Epithelial cell of prostate (primary cell): ENCODE measurements around the gene ZNF620.
"Not testable (repeated sequence)": the region's sequence is repeated elsewhere in the genome, so short reads cannot be mapped to it uniquely, and the experiment has no call there.

Experiments used
- DNase-seq: peaks from one replicate; pipeline ENCODE4 v3.0.0-alpha.2; 2011; ENCODE audit warnings: low read depth, low spot score
- H3K27ac ChIP-seq: fragments of 450-650 bp; 2 replicates; pipeline ENCODE4 v1.5.1; 2017; ENCODE audit warnings: mild to moderate bottlenecking

The ZNF620 gene

GRCh38 chr3:40505599-40506462 is at the start of gene ZNF620:
Gene ZNF620 (plus strand): TSS chr3:40506039. CDS start chr3:40506353, 314 bp downstream.
- DNase-seq: no peak

GRCh38 chr3:40456279-40456939 is 49.4 kb upstream of the ZNF620 start:
- no peak for DNase-seq
- H3K27ac ChIP-seq: peak overlapping the region; percentile 68

More at GRCh38 chr3:40505599-40506462, at the start of gene ZNF620:
- H3K27ac ChIP-seq: peak within 1 kb of the TSS; percentile 56

- H3K27ac ChIP-seq: peak within 1 kb of the TSS; percentile 68
- peak; percentile 90 for DNase-seq
These were observed 48.7 kb upstream of the ZNF620 start, which contains the start of gene RPL14 for GRCh38 chr3:40456940-40457823. Gene RPL14 (plus strand): TSS chr3:40457339. CDS start chr3:40457472, 133 bp downstream.

GRCh38 chr3:40458473-40458872 is 47.4 kb upstream of the ZNF620 start:
- DNase-seq: no peak
- H3K27ac ChIP-seq: peak overlapping the region; percentile 68

GRCh38 chr3:40460481-40460880 is 45.4 kb upstream of the ZNF620 start:
- DNase-seq: not testable (repeated sequence)
- peak overlapping the region; percentile 51 for H3K27ac ChIP-seq

- peak overlapping the region; percentile 51 for H3K27ac ChIP-seq
- no peak for DNase-seq
These were observed 44.7 kb upstream of the ZNF620 start for GRCh38 chr3:40461161-40461560.

GRCh38 chr3:40462838-40463237 is 43.0 kb upstream of the ZNF620 start:
- not testable (repeated sequence) for DNase-seq, H3K27ac ChIP-seq

GRCh38 chr3:40463579-40463978 is 42.3 kb upstream of the ZNF620 start:
- no peak for DNase-seq
- H3K27ac ChIP-seq: no peak overlapping the region

GRCh38 chr3:40464339-40465110 is 41.3 kb upstream of the ZNF620 start:
- H3K27ac ChIP-seq: no peak overlapping the region
- no peak for DNase-seq

GRCh38 chr3:40465111-40465407 is 40.8 kb upstream of the ZNF620 start:
- DNase-seq: no peak
- H3K27ac ChIP-seq: no peak overlapping the region

GRCh38 chr3:40465456-40465855 is 40.4 kb upstream of the ZNF620 start:
- H3K27ac ChIP-seq: no peak overlapping the region
- DNase-seq: no peak

GRCh38 chr3:40468018-40468417 is 37.8 kb upstream of the ZNF620 start:
- DNase-seq: no peak
- no peak overlapping the region for H3K27ac ChIP-seq

- no peak for DNase-seq
- no peak overlapping the region for H3K27ac ChIP-seq
These were observed 35.1 kb upstream of the ZNF620 start for GRCh38 chr3:40470701-40471100.

GRCh38 chr3:40476478-40477470 is 29.1 kb upstream of the ZNF620 start, which contains the start of gene ZNF619:
Gene ZNF619 (plus strand): TSS chr3:40477122. CDS start chr3:40477980, 858 bp downstream.
- peak; percentile 6 for DNase-seq
- H3K27ac ChIP-seq: no peak within 1 kb of the TSS

GRCh38 chr3:40477666-40478065 is 28.2 kb upstream of the ZNF620 start:
- no peak for DNase-seq
- H3K27ac ChIP-seq: no peak overlapping the region

GRCh38 chr3:40487172-40487571 is 18.7 kb upstream of the ZNF620 start:
- no peak for DNase-seq
- H3K27ac ChIP-seq: no peak overlapping the region

- DNase-seq: no peak
- no peak overlapping the region for H3K27ac ChIP-seq
These were observed 14.9 kb upstream of the ZNF620 start for GRCh38 chr3:40490916-40491315.

GRCh38 chr3:40494698-40495097 is 11.1 kb upstream of the ZNF620 start:
- H3K27ac ChIP-seq: no peak overlapping the region
- no peak for DNase-seq
